GM12891 (cell line): ENCODE data around the gene TEX38.

Experiments used
- PAX5 ChIP-seq: IDR thresholded peaks from 2 replicates; pipeline ENCODE4 v1.6.1; 2011; ENCODE audit warnings: low read length, moderate library complexity, mild to moderate bottlenecking; ENCODE audit not compliant: insufficient read depth, severe bottlenecking
- POLR2A ChIP-seq: IDR thresholded peaks from 2 replicates; pipeline ENCODE4 v1.6.1; 2011; ENCODE audit warnings: low read depth, low read length, control low read depth
- POLR2AphosphoS5 ChIP-seq: IDR thresholded peaks from 2 replicates; pipeline ENCODE4 v1.6.1; 2011; ENCODE audit warnings: low read depth, low read length, control low read depth
- POU2F2 ChIP-seq: IDR thresholded peaks from 2 replicates; pipeline ENCODE4 v1.6.1; 2011; ENCODE audit warnings: low read depth, mild to moderate bottlenecking, control low read depth, low read length, moderate library complexity
- TAF1 ChIP-seq: IDR thresholded peaks from 2 replicates; pipeline ENCODE4 v1.6.1; 2011; ENCODE audit warnings: low read depth, low read length, control low read depth

GRCh38 chr1:46653405-46653958, 18.2 kb upstream of the TEX38 start:
- TF ChIP-seq TAF1 (no peak), POLR2AphosphoS5 (no peak), POU2F2 (no peak), POLR2A (no peak), PAX5 (no peak)
